ENCODE results near the gene ZNF586. TPM values are rescaled to one million over a fixed set of nuclear protein-coding genes. Genes with fewer than 3 reads are reported as not detected.
"Not testable (repeated sequence)": the region's sequence is repeated elsewhere in the genome, so short reads cannot be mapped to it uniquely, and the experiment has no call there.

Gene ZNF586
- total and polyA plus RNA-seq, 4 donors: 2.3 to 11.8 (median 6.7) TPM

DNA sequence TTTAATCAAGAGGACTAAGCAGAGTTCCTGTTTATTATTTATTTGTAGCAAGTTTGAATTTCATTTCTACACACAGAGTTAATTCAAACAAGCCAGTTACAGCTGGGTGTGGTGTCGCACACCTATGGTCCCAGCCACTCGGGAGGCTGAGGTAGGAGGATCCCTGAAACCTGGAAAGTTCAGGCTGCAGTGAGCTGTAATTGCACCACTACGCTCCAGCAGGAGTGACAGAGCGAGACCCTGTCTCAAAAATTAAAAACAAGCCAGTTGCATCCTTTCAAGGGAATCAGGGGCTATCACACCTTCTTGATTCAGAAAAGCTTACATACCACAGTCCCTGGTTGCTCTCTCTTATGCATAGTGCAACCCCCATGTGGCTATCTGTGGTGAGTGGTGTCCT is 19.8 kb downstream of the ZNF586 start:
- no peak overlapping the region for H3K4me3 ChIP-seq (ENCODE audit: low read depth in 1 of 3, low read length in 3 of 3)
- WGBS: over 99% methylated on average over 4 of the region's 4 CpGs
- peaks cover 0 to 23% (median 2%) of the 10 kb centered on the region in 4 donors for H3K9me3 ChIP-seq (ENCODE audit: control insufficient read depth in 4 of 4, low read length in 3 of 4)
- H3K4me1 ChIP-seq (ENCODE audit: control insufficient read depth in 4 of 4, insufficient read depth in 4 of 4, low read length in 3 of 4): no peaks in the 10 kb centered on the region
- DNase-seq (ENCODE audit: low spot score): no peak
- H3K27ac ChIP-seq (ENCODE audit: low read depth in 1 of 2, low read length in 2 of 2): no peak overlapping the region
- no peak overlapping the region for H3K9ac ChIP-seq (ENCODE audit: low read depth in 1 of 2, low read length in 2 of 2)
- no peaks in the 10 kb centered on the region for H3K27me3 ChIP-seq (ENCODE audit: control insufficient read depth in 4 of 4, insufficient read depth in 4 of 4, low read length in 3 of 4)
- H3K36me3 ChIP-seq (ENCODE audit: control insufficient read depth in 4 of 4, insufficient read depth in 3 of 4, low read depth in 1 of 4, low read length in 3 of 4): peaks cover 0 to 35% (median 17%) of the 10 kb centered on the region in 4 donors
- TF ChIP-seq, protein P1, sequence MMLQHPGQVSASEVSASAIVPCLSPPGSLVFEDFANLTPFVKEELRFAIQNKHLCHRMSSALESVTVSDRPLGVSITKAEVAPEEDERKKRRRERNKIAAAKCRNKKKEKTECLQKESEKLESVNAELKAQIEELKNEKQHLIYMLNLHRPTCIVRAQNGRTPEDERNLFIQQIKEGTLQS (IDR thresholded peaks at IDR 0.05): no peak
- TF ChIP-seq EGR1 (IDR thresholded peaks at IDR 0.05; ENCODE audit: low read depth in 2 of 2): no peak
- no peak for TF ChIP-seq HNF4G (IDR thresholded peaks at IDR 0.05)
- no peak for TF ChIP-seq FOXA2 (IDR thresholded peaks at IDR 0.05)
- no peak for TF ChIP-seq FOXA1 (IDR thresholded peaks at IDR 0.05)

DNA sequence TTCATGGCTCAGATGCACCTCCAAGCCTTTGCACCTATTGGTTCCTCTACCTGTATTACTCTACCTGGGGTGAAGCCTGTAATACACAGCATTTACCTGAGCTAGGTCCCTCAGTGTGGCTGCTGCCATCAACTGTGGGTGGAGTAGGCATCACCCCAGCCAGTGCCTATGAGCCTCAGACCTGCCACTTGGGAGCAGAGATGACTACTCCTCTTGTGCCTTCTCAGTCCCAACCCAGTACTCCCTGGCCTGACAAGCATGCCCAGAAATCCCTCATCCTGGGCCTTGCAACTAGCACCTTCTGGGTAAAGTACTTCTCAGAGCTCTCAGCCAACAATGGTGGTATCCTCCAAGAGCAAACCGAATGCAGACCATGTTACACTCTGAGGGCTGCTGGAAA is 27.1 kb downstream of the ZNF586 start:
- not testable (repeated sequence) for H3K4me3 ChIP-seq (ENCODE audit: low read depth in 1 of 3, low read length in 3 of 3); H3K9ac ChIP-seq (ENCODE audit: low read depth in 1 of 2, low read length in 2 of 2); H3K27me3 ChIP-seq (ENCODE audit: control insufficient read depth in 4 of 4, insufficient read depth in 4 of 4, low read length in 3 of 4); H3K27ac ChIP-seq (ENCODE audit: low read depth in 1 of 2, low read length in 2 of 2); H3K9me3 ChIP-seq (ENCODE audit: control insufficient read depth in 4 of 4, low read length in 3 of 4); DNase-seq (ENCODE audit: low spot score); H3K4me1 ChIP-seq (ENCODE audit: control insufficient read depth in 4 of 4, insufficient read depth in 4 of 4, low read length in 3 of 4)
- H3K36me3 ChIP-seq (ENCODE audit: control insufficient read depth in 4 of 4, insufficient read depth in 3 of 4, low read depth in 1 of 4, low read length in 3 of 4): peaks cover 0 to 28% (median 15%) of the 10 kb centered on the region in 4 donors
- 100% methylated on average over 1 of the region's 1 CpG for WGBS

DNA sequence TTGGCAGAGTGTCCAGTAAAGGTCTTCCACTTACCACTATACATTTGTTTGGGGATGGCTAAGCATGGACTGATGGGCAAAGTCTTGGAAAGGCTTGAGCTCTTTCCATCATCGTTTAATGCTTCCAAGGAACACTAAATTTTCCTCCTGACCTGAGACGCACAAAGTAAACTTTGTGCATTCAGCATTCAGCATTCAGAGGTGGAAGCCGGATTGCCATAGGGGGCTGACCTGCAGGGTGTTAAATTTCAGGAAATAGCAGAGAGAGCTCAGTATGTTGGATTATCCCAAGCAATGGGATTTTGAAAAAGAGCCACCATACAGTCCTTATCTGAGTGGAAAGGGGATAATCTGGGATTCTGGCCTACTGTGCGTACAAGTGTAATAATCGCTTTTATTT is 31.2 kb downstream of the ZNF586 start:
- Histone ChIP-seq H3K9me3 (ENCODE audit: control insufficient read depth in 4 of 4, low read length in 3 of 4) (no peaks in the 10 kb centered on the region), H3K27me3 (ENCODE audit: control insufficient read depth in 4 of 4, insufficient read depth in 4 of 4, low read length in 3 of 4) (no peaks in the 10 kb centered on the region), H3K36me3 (ENCODE audit: control insufficient read depth in 4 of 4, insufficient read depth in 3 of 4, low read depth in 1 of 4, low read length in 3 of 4) (peaks cover 0 to 11% (median 7%) of the 10 kb centered on the region in 4 donors), H3K4me1 (ENCODE audit: control insufficient read depth in 4 of 4, insufficient read depth in 4 of 4, low read length in 3 of 4) (peaks cover 7 to 16% (median 12%) of the 10 kb centered on the region in 4 donors), H3K4me3 (ENCODE audit: low read depth in 1 of 3, low read length in 3 of 3) (no peak overlapping the region), H3K9ac (ENCODE audit: low read depth in 1 of 2, low read length in 2 of 2) (no peak overlapping the region), H3K27ac (ENCODE audit: low read depth in 1 of 2, low read length in 2 of 2) (no peak overlapping the region)
- 92% methylated on average over 5 of the region's 5 CpGs for WGBS
- no peak for DNase-seq (ENCODE audit: low spot score)
- TF ChIP-seq, protein P1 (IDR thresholded peaks at IDR 0.05): no peak
- TF ChIP-seq RXRA (IDR thresholded peaks at IDR 0.05) (no peak), TAF1 (conservative IDR thresholded peaks at IDR 0.05) (no peak), FOXA2 (IDR thresholded peaks at IDR 0.05) (no peak), FOXA1 (IDR thresholded peaks at IDR 0.05) (no peak)
- TF ChIP-seq, protein P2, sequence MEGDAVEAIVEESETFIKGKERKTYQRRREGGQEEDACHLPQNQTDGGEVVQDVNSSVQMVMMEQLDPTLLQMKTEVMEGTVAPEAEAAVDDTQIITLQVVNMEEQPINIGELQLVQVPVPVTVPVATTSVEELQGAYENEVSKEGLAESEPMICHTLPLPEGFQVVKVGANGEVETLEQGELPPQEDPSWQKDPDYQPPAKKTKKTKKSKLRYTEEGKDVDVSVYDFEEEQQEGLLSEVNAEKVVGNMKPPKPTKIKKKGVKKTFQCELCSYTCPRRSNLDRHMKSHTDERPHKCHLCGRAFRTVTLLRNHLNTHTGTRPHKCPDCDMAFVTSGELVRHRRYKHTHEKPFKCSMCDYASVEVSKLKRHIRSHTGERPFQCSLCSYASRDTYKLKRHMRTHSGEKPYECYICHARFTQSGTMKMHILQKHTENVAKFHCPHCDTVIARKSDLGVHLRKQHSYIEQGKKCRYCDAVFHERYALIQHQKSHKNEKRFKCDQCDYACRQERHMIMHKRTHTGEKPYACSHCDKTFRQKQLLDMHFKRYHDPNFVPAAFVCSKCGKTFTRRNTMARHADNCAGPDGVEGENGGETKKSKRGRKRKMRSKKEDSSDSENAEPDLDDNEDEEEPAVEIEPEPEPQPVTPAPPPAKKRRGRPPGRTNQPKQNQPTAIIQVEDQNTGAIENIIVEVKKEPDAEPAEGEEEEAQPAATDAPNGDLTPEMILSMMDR (IDR thresholded peaks at IDR 0.05; ENCODE audit: low read depth, low read length, missing input control): no peak
- TF ChIP-seq, protein P3, sequence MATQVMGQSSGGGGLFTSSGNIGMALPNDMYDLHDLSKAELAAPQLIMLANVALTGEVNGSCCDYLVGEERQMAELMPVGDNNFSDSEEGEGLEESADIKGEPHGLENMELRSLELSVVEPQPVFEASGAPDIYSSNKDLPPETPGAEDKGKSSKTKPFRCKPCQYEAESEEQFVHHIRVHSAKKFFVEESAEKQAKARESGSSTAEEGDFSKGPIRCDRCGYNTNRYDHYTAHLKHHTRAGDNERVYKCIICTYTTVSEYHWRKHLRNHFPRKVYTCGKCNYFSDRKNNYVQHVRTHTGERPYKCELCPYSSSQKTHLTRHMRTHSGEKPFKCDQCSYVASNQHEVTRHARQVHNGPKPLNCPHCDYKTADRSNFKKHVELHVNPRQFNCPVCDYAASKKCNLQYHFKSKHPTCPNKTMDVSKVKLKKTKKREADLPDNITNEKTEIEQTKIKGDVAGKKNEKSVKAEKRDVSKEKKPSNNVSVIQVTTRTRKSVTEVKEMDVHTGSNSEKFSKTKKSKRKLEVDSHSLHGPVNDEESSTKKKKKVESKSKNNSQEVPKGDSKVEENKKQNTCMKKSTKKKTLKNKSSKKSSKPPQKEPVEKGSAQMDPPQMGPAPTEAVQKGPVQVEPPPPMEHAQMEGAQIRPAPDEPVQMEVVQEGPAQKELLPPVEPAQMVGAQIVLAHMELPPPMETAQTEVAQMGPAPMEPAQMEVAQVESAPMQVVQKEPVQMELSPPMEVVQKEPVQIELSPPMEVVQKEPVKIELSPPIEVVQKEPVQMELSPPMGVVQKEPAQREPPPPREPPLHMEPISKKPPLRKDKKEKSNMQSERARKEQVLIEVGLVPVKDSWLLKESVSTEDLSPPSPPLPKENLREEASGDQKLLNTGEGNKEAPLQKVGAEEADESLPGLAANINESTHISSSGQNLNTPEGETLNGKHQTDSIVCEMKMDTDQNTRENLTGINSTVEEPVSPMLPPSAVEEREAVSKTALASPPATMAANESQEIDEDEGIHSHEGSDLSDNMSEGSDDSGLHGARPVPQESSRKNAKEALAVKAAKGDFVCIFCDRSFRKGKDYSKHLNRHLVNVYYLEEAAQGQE (IDR thresholded peaks at IDR 0.05): no peak

All from liver (tissue), 9 donors.